RWPE1 (cell line): Measurements from ENCODE around the gene RAB3B.
"Not testable (repeated sequence)": the region's sequence is repeated elsewhere in the genome, so short reads cannot be mapped to it uniquely, and the experiment has no call there.

Source experiments
- CTCF ChIA-PET: fragments of 350-600 bp; sonication (Branson Sonifier 250); formaldehyde crosslinking; extraction: SDS; loops from one replicate; lab custom pipeline; 2021; lab: Yijun Ruan, JAX
- POLR2A ChIA-PET: fragments of 400-600 bp; formaldehyde crosslinking; extraction: SDS; loops from one replicate; lab custom pipeline; 2020; ENCODE audit warnings: antibody characterized with exemption; ENCODE audit not compliant: low non-redundant PET; lab: Yijun Ruan, JAX
- DNase-seq: peaks from one replicate; pipeline ENCODE4 v3.0.0; 2012; ENCODE audit warnings: low spot score
- H3K27ac ChIP-seq: fragments of 450-650 bp; 2 replicates; pipeline ENCODE4 v1.5.1; 2017
- CTCF ChIP-seq: fragments of 450-650 bp; conservative IDR thresholded peaks from 2 replicates; pipeline ENCODE4 v1.5.1; 2017; ENCODE audit warnings: low read depth, mild to moderate bottlenecking

The RAB3B gene

GRCh38 chr1:51906306-51907078, 84.0 kb downstream of the RAB3B start:
- no peak for DNase-seq
- CTCF ChIA-PET, result interaction anchor here (0.8 kb wide), 1 partner anchor 9 kb away, joined by 3 read pairs; no protein-coding TSS in a partner anchor
- no peak overlapping the region for H3K27ac ChIP-seq
- no peak for TF ChIP-seq CTCF
- POLR2A ChIA-PET, result no interaction called here

GRCh38 chr1:51902456-51902855, 88.0 kb downstream of the RAB3B start:
- no peak for DNase-seq
- ChIA-PET CTCF (no interaction called here), POLR2A (no interaction called here)
- no peak for TF ChIP-seq CTCF
- H3K27ac ChIP-seq, result no peak overlapping the region

- POLR2A ChIA-PET, result no interaction called here
- CTCF ChIA-PET, result no interaction called here
- DNase-seq, result no peak
- H3K27ac ChIP-seq, result no peak overlapping the region
- no peak for TF ChIP-seq CTCF
Measured at GRCh38 chr1:51901151-51901550, 89.3 kb downstream of the RAB3B start.

- ChIA-PET CTCF (no interaction called here), POLR2A (no interaction called here)
- DNase-seq, result no peak
- no peak for TF ChIP-seq CTCF
- peak overlapping the region; percentile 62; the same call in 1 of the 2 replicates for H3K27ac ChIP-seq
Measured at GRCh38 chr1:51899022-51899421, 91.5 kb downstream of the RAB3B start.

GRCh38 chr1:51898090-51898734, 92.3 kb downstream of the RAB3B start:
- TF ChIP-seq CTCF, result no peak
- ChIA-PET POLR2A (interaction anchor here (0.7 kb wide), 1 partner anchor 117 kb away, joined by 3 read pairs; no protein-coding TSS in a partner anchor), CTCF (interaction anchor here (0.6 to 2.3 kb wide), 5 partner anchors 9 to 447 kb away, joined by 3 to 18 read pairs (median 3); no protein-coding TSS in a partner anchor)
- peak; percentile 53 for DNase-seq
- H3K27ac ChIP-seq, result peak overlapping the region; percentile 96

- ChIA-PET CTCF (interaction anchor here (0.6 to 2.3 kb wide), 7 partner anchors 9 to 231 kb away, joined by 3 to 18 read pairs (median 4); no protein-coding TSS in a partner anchor), POLR2A (interaction anchor here (0.7 kb wide), 1 partner anchor 117 kb away, joined by 3 read pairs; no protein-coding TSS in a partner anchor)
- no peak for TF ChIP-seq CTCF
- H3K27ac ChIP-seq, result peak overlapping the region; percentile 96
- DNase-seq, result peak; percentile 87
Measured at GRCh38 chr1:51897699-51898031, 92.8 kb downstream of the RAB3B start.

GRCh38 chr1:51894748-51895147, 95.8 kb downstream of the RAB3B start:
- H3K27ac ChIP-seq, POLR2A ChIA-PET, CTCF ChIA-PET, DNase-seq: not testable (repeated sequence)
